ENCODE measurements around the gene NRP1.

DNA sequence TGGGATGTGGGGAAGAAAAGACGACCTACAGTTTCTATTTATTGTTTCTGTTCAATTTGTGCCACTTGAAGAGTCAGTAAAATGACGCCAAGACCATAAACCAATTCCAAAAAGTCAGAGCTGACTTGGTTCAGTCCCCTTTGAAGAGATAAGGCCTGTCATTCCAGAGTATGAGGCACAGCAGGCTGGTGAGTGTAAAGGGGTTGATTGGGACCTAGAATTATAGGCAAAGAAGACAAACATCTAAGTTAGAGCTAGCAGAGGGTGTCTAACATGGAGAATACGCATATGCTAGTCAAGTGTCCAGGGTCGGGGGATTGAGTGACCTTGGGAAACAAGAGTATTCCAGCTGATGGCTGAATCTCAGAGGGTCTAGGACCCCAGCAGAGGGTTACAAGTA lies 23.6 kb downstream of the NRP1 start:
- TF ChIP-seq, protein P1, sequence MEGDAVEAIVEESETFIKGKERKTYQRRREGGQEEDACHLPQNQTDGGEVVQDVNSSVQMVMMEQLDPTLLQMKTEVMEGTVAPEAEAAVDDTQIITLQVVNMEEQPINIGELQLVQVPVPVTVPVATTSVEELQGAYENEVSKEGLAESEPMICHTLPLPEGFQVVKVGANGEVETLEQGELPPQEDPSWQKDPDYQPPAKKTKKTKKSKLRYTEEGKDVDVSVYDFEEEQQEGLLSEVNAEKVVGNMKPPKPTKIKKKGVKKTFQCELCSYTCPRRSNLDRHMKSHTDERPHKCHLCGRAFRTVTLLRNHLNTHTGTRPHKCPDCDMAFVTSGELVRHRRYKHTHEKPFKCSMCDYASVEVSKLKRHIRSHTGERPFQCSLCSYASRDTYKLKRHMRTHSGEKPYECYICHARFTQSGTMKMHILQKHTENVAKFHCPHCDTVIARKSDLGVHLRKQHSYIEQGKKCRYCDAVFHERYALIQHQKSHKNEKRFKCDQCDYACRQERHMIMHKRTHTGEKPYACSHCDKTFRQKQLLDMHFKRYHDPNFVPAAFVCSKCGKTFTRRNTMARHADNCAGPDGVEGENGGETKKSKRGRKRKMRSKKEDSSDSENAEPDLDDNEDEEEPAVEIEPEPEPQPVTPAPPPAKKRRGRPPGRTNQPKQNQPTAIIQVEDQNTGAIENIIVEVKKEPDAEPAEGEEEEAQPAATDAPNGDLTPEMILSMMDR (IDR thresholded peaks at IDR 0.05): no peak
- no peak for TF ChIP-seq POLR2A (IDR thresholded peaks at IDR 0.05)
